NCI-H774 (cell line): ENCODE measurements around the gene FLRT2.

Source experiments
- DNase-seq: peaks from one replicate; lab custom pipeline; 2025; lab: John Stamatoyannopoulos, UW

FLRT2 gene

DNA sequence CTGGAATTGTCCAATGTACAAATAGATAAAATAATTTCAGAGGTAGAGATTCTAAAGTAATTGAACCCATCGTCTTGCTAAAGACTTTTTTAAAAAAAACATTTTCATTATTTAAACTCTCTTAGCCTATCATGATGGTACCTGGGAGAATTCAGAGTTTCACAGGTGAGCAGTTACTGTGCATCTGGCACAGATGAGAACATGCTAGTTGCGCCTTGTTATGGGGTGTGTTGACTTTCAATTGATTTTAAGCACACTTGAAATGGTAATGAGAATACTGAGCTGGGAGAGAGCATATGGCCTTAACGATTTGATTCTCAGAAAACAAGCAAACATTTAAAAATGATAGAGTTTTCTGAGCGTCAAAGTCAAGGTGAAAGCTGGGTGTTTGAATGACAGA lies 66.6 kb downstream of the FLRT2 start:
- DNase-seq = peak; percentile 17

- DNase-seq = no peak
Observed at GRCh38 chr14:85597701-85598100, 67.8 kb downstream of the FLRT2 start.

DNA sequence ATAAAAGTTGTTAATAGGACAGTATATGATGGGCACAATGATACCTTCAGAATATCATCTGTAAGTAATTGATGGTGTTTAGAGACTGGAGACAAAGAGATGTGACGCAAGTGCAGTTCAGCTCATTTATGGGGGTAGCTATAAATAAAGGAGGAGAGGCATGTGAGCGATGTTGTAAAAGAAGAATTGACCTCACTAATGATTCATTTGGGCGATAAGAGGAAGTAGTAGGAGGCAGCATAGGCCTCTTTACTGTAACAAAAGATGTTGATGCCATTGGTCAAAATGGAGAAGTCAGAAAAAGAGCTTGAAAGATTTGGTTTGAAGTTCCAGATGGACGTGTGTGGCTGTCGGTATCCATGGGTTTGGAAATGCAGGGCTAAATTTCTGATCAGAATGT lies 70.0 kb downstream of the FLRT2 start:
- no peak for DNase-seq

- no peak for DNase-seq
Observed at GRCh38 chr14:85601246-85601645, 71.3 kb downstream of the FLRT2 start.

GRCh38 chr14:85601690-85602089 lies 71.7 kb downstream of the FLRT2 start:
- DNase-seq = no peak

- DNase-seq = no peak
Observed at GRCh38 chr14:85602345-85602744, 72.4 kb downstream of the FLRT2 start.

- no peak for DNase-seq
Observed at GRCh38 chr14:85604021-85604420, 74.1 kb downstream of the FLRT2 start.

GRCh38 chr14:85604714-85605113 lies 74.8 kb downstream of the FLRT2 start:
- DNase-seq = no peak

- no peak for DNase-seq
Observed at GRCh38 chr14:85607651-85608081, 77.7 kb downstream of the FLRT2 start.

- DNase-seq = no peak
Observed at GRCh38 chr14:85613496-85613895, 83.6 kb downstream of the FLRT2 start.

- DNase-seq = no peak
Observed at GRCh38 chr14:85616386-85616885, 86.5 kb downstream of the FLRT2 start.

DNA sequence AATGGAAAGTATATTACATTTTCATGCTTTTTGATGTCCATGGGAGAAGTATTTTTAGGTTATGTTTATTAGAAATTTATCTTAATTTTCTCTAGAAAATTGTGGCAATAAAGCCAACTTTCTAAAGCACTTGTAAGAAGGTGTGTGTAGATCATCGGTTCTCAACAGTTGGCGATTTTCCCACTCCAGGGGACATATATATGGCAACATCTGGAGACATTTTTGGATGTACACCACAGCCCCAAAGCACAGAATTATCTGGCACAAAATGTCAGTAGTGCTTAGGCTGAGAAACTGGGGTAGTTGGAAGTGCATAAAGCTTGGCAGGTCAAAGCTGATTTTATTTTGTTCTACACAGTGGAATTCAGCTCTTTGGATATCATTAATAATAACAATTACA lies 86.9 kb downstream of the FLRT2 start:
- DNase-seq = no peak

- no peak for DNase-seq
Observed at GRCh38 chr14:85617791-85618190, 87.8 kb downstream of the FLRT2 start.

DNA sequence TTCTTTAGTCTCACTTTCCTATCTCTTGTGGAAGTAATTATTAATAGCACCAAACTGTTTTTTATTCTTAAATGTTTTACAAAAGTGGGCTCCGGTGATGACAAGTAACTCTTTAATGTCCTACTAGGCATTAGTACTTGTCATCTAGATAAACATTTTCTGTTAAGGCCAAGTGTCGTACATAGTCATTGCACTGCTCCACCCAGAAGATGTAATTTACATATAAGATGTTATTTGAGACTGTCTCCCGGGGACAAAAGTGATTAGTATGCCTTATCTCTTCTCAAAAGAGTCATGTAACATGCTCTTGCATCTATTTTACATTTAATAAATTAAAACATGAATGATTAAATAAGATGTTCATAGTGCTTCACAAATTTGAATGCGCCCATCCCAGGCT lies 88.4 kb downstream of the FLRT2 start:
- no peak for DNase-seq

- DNase-seq = no peak
Observed at GRCh38 chr14:85618978-85619377, 89.0 kb downstream of the FLRT2 start.

DNA sequence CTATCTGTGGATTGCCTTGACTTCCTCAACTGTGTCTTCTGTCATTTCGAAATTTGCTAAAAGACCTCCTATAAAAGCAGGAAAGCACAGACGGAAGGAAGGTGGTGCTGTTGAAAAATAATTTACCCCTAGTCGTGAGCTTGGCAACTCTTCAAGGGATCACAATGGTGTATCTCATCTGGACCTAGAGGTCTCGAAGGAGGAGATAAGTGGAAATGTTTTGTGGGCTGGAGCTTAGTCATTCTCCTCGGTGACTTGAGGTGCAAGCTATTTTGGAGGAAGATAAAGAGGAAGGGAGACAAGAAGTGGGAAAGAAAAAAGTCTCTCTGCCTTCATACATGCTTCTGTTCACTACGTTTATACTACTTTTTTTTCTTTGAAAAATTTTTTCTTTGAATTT lies 89.9 kb downstream of the FLRT2 start:
- no peak for DNase-seq

- no peak for DNase-seq
Observed at GRCh38 chr14:85620947-85621346, 91.0 kb downstream of the FLRT2 start.

- no peak for DNase-seq
Observed at GRCh38 chr14:85622106-85622505, 92.2 kb downstream of the FLRT2 start.

- DNase-seq = no peak
Observed at GRCh38 chr14:85622986-85623685, 93.2 kb downstream of the FLRT2 start.

DNA sequence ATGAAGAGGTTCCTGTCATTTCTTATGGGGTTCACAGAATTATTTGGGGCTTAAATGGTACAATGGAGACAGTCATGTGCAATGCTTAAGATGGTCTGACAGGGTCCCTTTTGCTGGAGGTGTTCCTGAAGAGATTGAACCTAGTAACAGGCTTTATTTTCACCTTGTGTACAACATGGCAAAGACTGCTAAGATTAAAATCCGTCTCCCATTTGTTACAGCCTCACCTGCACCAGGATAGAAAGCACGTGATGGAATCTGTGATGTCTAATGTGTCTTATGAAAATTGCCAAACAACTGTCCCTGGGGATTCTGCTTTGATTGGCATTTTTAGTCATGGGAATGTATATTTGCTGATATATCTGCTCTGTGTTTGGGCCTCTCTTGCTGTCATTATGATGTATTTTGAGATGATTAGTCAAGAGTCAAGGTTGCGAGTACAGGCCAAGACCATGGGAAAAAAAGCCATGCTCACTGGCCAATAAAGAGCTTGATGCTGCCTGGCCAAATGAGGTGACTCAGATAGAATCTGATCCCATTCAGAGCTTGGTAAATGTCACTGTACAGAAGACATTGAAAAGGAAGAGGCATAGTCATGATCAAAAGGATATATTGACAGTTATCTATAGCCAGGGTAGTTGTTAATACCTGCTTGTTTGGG lies 96.1 kb downstream of the FLRT2 start:
- DNase-seq = no peak

- DNase-seq = no peak
Observed at GRCh38 chr14:85634205-85634604, 104.3 kb downstream of the FLRT2 start.

DNA sequence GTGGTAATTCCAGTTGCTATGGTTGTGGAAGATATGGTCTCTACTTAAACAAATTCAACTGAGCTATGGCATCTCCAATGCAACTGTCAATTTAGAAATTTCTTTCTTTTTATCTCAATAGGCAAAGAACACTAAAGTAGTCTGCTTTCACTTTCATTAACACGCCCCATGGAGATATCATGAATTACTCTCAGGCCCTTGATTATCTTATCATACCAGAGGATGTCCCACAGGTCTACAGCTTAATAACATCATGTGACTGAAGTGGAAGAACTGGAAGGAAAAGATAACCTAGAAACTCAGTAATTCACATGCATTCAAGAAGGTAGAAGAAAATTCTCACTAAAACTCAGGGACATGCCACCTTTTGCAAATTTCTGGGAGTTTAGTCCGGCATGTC lies 114.3 kb downstream of the FLRT2 start:
- no peak for DNase-seq

- DNase-seq = no peak
Observed at GRCh38 chr14:85653029-85653428, 123.1 kb downstream of the FLRT2 start.
